ENCODE measurements around the gene RNF213. TPM values are rescaled to one million over a fixed set of nuclear protein-coding genes. Genes with fewer than 3 reads are reported as not detected.
A peak's percentile ranks its signal among the peaks of the same experiment; 100 is the strongest.

RNF213 gene
- total RNA-seq, 3 donors from 2014 or later: 205 to 289 (median 262) TPM

GRCh38 chr17:80414508-80414802 lies 153.8 kb downstream of the RNF213 start:
- no peak for ATAC-seq
- peaks cover 4% of the 10 kb centered on the region for H3K36me3 Mint-ChIP-seq (ENCODE audit: insufficient read depth)
- peaks cover 12% of the 10 kb centered on the region for H3K27me3 Mint-ChIP-seq (ENCODE audit: low read depth)
- no peak for DNase-seq
- H3K4me1 Mint-ChIP-seq (ENCODE audit: low read depth): peaks cover 27% of the 10 kb centered on the region
- H3K4me3 Mint-ChIP-seq: peak overlapping the region; percentile 86
- no peaks in the 10 kb centered on the region for H3K9me3 Mint-ChIP-seq

GRCh38 chr17:80414803-80415625 lies 154.4 kb downstream of the RNF213 start, which contains the start of gene ENDOV:
Gene ENDOV, plus strand, starts transcription at chr17:80415167. Its CDS starts 28 bp downstream, at chr17:80415195.
- peaks cover 6% of the 10 kb centered on the region for H3K36me3 Mint-ChIP-seq (ENCODE audit: insufficient read depth)
- ATAC-seq (peak; percentile 93 to 94), DNase-seq (peak; percentile 93)
- H3K27me3 Mint-ChIP-seq (ENCODE audit: low read depth): peaks cover 10% of the 10 kb centered on the region
- H3K4me3 Mint-ChIP-seq: peak within 1 kb of the TSS; percentile 86
- H3K9me3 Mint-ChIP-seq: no peaks in the 10 kb centered on the region
- peaks cover 27% of the 10 kb centered on the region for H3K4me1 Mint-ChIP-seq (ENCODE audit: low read depth)

DNA sequence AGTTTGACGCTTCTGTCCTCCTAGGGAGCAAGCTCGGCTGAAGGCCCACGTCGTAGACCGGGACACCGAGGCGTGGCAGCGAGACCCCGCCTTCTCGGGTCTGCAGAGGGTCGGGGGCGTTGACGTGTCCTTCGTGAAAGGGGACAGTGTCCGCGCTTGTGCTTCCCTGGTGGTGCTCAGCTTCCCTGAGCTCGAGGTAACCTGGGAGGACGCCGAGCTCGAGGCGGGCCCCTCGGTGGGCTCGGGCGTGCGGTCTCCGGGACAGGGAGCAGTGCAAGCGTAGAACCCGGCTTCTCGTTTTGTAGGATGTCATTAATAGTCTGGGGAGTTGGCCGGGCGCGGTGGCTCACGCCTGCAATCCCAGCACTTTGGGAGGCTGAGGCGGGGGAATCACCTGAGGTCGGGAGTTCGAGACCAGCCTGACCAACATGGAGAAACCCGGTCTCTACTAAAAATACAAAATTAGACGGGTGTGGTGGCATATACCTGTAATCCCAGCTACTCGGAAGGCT lies 155.0 kb downstream of the RNF213 start:
- ATAC-seq (no peak), DNase-seq (no peak)
- peaks cover 27% of the 10 kb centered on the region for H3K4me1 Mint-ChIP-seq (ENCODE audit: low read depth)
- peak overlapping the region; percentile 86 for H3K4me3 Mint-ChIP-seq
- peaks cover 7% of the 10 kb centered on the region for H3K36me3 Mint-ChIP-seq (ENCODE audit: insufficient read depth)
- peaks cover 10% of the 10 kb centered on the region for H3K27me3 Mint-ChIP-seq (ENCODE audit: low read depth)
- H3K9me3 Mint-ChIP-seq: no peaks in the 10 kb centered on the region

DNA sequence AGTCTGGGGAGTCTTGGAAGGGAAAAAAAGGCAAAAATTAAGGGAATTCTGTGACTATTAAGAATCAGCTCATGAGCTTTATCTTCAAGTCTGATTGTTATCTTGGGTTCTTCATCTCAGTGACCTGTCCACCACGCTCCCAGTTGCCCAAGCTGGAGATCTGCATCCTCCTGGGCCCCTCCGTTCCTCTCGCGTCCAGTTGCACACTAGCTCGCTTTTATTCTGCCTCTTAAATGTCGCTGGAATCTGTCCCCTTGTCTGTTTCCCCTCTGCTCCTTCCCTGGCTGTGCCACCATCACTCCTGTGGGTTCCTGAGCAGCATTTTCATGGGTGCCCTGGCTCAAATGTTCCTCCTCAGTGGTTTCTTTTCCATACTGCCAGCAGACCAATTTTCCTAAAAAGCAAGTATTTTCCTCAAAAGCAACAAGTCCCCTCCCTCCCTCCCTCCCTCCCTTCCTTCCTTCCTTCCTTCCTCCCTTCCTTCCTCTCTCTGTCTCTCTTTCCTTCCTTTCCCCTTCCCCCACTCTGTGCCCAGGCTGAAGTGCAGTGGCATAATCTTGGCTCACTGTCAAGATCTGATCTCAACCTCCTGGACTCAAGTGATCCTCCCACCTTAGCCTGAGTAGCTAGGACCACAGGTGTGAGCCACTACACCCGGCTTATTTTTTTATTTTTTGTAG lies 155.7 kb downstream of the RNF213 start:
- DNase-seq: no peak
- Mint-ChIP-seq H3K9me3 (no peaks in the 10 kb centered on the region), H3K4me3 (peak overlapping the region; percentile 86), H3K27me3 (ENCODE audit: low read depth) (peaks cover 10% of the 10 kb centered on the region), H3K36me3 (ENCODE audit: insufficient read depth) (peaks cover 7% of the 10 kb centered on the region), H3K4me1 (ENCODE audit: low read depth) (peaks cover 27% of the 10 kb centered on the region)
- ATAC-seq: no peak

GRCh38 chr17:80416940-80417293 lies 156.3 kb downstream of the RNF213 start:
- Mint-ChIP-seq H3K4me3 (peak overlapping the region; percentile 86), H3K9me3 (no peaks in the 10 kb centered on the region), H3K4me1 (ENCODE audit: low read depth) (peaks cover 27% of the 10 kb centered on the region), H3K36me3 (ENCODE audit: insufficient read depth) (peaks cover 7% of the 10 kb centered on the region), H3K27me3 (ENCODE audit: low read depth) (peaks cover 10% of the 10 kb centered on the region)
- DNase-seq (no peak), ATAC-seq (no peak)

DNA sequence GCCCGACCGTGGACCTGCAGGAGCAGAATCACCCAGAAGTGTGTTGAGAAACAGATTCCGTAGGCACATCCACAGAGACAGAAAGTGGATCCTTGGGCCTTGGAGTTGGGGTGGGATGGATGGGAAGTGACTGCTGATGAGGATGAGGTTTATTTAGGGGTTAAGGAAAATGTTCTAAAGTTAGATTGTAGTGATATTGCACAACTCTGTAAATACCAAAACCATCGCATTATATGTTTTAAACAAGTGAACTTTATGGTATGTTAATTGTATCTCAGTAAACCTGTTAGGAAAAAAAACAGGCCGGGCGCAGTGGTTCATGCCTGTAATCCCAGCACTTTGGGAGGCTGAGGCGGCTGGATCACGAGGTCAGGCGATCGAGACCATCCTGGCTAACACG lies 157.9 kb downstream of the RNF213 start:
- DNase-seq (no peak), ATAC-seq (no peak)
- Mint-ChIP-seq H3K27me3 (ENCODE audit: low read depth) (peaks cover 5% of the 10 kb centered on the region), H3K9me3 (no peaks in the 10 kb centered on the region), H3K4me1 (ENCODE audit: low read depth) (peaks cover 27% of the 10 kb centered on the region), H3K36me3 (ENCODE audit: insufficient read depth) (peaks cover 7% of the 10 kb centered on the region), H3K4me3 (no peak overlapping the region)

DNA sequence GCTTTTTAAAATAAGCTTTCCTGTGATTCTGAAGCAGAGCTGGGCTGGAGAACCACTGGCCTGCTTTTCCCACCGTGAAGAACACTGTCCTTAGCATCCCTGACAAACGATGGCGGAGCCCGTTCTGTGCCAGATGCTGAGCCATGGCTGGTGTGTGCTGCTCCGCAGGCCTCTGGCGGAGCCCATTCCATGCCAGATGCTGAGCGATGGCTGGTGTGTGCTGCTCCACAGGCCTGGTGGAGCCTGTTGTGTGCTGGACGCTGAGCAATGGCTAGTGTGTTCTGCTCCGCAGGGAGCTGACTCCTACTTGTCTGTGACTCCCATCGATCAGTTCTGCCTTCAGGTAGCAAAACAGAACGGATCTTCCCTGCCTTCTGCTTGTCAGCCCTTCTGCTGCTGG lies 158.6 kb downstream of the RNF213 start:
- DNase-seq (no peak), ATAC-seq (no peak)
- Mint-ChIP-seq H3K27me3 (ENCODE audit: low read depth) (peaks cover 3% of the 10 kb centered on the region), H3K36me3 (ENCODE audit: insufficient read depth) (peaks cover 7% of the 10 kb centered on the region), H3K4me1 (ENCODE audit: low read depth) (peaks cover 28% of the 10 kb centered on the region), H3K4me3 (no peak overlapping the region), H3K9me3 (no peaks in the 10 kb centered on the region)

GRCh38 chr17:80421381-80422090 lies 160.9 kb downstream of the RNF213 start:
- no peak overlapping the region for H3K4me3 Mint-ChIP-seq
- ATAC-seq: no peak

GRCh38 chr17:80422276-80422675 lies 161.6 kb downstream of the RNF213 start:
- Mint-ChIP-seq H3K27me3 (ENCODE audit: low read depth) (peaks cover 11% of the 10 kb centered on the region), H3K4me3 (no peak overlapping the region), H3K4me1 (ENCODE audit: low read depth) (peaks cover 12% of the 10 kb centered on the region), H3K9me3 (no peaks in the 10 kb centered on the region), H3K36me3 (ENCODE audit: insufficient read depth) (peaks cover 7% of the 10 kb centered on the region)
- ATAC-seq (no peak), DNase-seq (no peak)

More at GRCh38 chr17:80421381-80422090, 160.9 kb downstream of the RNF213 start:
- DNase-seq: no peak
- Mint-ChIP-seq H3K9me3 (no peaks in the 10 kb centered on the region), H3K4me1 (ENCODE audit: low read depth) (peaks cover 18% of the 10 kb centered on the region), H3K36me3 (ENCODE audit: insufficient read depth) (peaks cover 7% of the 10 kb centered on the region), H3K27me3 (ENCODE audit: low read depth) (peaks cover 11% of the 10 kb centered on the region)

DNA sequence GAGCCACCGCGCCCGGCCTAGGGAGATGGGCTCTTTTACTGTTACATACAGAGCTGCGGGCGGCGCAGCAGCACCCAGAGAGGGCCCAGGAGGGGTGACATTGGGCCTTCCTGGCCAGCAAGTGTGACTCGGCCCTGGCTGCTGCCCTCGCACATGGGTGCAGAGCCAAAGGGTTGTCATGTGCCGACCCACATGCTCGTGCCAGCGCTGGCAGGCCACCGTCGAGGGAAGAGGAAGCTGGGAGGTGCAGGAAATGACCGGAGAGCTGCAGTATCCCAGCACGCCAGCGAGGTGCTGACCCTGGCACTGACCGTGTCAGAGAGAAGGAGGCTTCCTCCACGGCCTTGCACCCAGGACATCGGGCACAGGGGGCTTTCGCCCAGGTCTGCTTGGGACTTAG lies 162.3 kb downstream of the RNF213 start:
- Mint-ChIP-seq H3K36me3 (ENCODE audit: insufficient read depth) (peaks cover 6% of the 10 kb centered on the region), H3K27me3 (ENCODE audit: low read depth) (peaks cover 11% of the 10 kb centered on the region), H3K4me1 (ENCODE audit: low read depth) (peaks cover 10% of the 10 kb centered on the region), H3K4me3 (no peak overlapping the region), H3K9me3 (no peaks in the 10 kb centered on the region)
- no peak for DNase-seq
- no peak for ATAC-seq

GRCh38 chr17:80423536-80424225 lies 163.0 kb downstream of the RNF213 start:
- Mint-ChIP-seq H3K4me1 (ENCODE audit: low read depth) (peaks cover 8% of the 10 kb centered on the region), H3K27me3 (ENCODE audit: low read depth) (peaks cover 11% of the 10 kb centered on the region), H3K36me3 (ENCODE audit: insufficient read depth) (peaks cover 3% of the 10 kb centered on the region), H3K4me3 (no peak overlapping the region), H3K9me3 (no peaks in the 10 kb centered on the region)
- DNase-seq: no peak
- ATAC-seq: no peak

- Mint-ChIP-seq H3K4me1 (ENCODE audit: low read depth) (peaks cover 8% of the 10 kb centered on the region), H3K36me3 (ENCODE audit: insufficient read depth) (peaks cover 3% of the 10 kb centered on the region), H3K4me3 (no peak overlapping the region), H3K27me3 (ENCODE audit: low read depth) (peaks cover 11% of the 10 kb centered on the region), H3K9me3 (no peaks in the 10 kb centered on the region)
- DNase-seq (no peak), ATAC-seq (no peak)
Measured at GRCh38 chr17:80424261-80424660, 163.6 kb downstream of the RNF213 start.

DNA sequence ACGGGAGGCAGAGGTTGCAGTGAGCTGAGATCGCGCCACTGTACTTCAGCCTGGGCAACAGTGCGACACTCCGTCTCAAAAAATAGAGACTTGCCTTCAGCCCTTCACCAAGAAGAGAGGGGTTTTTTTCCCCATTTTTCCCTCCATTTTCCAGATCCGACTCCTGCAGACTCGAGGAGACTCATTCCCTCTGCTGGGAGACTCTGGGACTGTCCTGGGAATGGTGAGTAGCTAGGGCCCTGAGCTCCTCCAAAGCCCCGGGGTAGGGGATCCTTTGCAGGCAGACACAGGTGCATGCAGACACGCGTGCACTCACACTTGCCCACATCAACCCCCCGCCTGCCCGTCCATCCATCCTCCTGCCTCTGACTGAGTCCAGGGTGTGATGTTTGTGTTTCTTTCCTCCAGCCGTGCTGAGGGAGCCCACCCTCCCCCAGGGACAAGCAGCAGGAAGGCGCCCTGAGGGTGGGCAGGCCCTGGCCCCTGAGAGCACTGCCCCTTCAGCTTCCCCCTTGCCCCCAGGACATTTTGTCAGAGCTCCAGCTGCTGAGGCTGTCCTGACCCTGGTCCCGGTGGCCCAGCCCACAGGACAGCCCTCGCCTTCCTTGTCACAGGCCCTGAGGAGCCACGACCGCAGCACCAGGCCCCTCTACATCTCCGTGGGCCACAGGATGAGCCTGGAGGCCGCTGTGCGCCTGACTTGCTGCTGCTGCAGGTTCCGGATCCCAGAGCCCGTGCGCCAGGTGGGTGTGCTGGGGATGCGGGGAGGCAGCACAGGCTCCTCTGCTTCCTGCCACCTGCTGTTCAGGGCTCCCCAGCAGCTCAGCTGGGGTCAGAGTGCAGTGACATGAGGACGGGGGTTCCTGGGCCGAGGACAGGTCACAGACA lies 164.5 kb downstream of the RNF213 start:
- Mint-ChIP-seq H3K9me3 (no peaks in the 10 kb centered on the region), H3K27me3 (ENCODE audit: low read depth) (peaks cover 11% of the 10 kb centered on the region), H3K4me3 (no peak overlapping the region), H3K4me1 (ENCODE audit: low read depth) (peaks cover 8% of the 10 kb centered on the region), H3K36me3 (ENCODE audit: insufficient read depth) (no peaks in the 10 kb centered on the region)
- ATAC-seq: no peak
- no peak for DNase-seq

All from activated T-cell treated with anti-CD3 and anti-CD28 coated beads, Interleukin-2, amount 50 U/mL, for 4 hours (primary cell).